Neural cell (in vitro differentiated cells): ENCODE measurements around the gene FAM124B. TPM values are rescaled to one million over a fixed set of nuclear protein-coding genes. Genes with fewer than 3 reads are reported as not detected.

Experiments used
- H2AFZ ChIP-seq: fragments of 200-600, 300-800 bp; sonication (generic), shearing (Covaris generic); 2 replicates; pipeline ENCODE4 v1.6.0; 2014; ENCODE audit warnings: low read depth, mild to moderate bottlenecking, antibody characterized with exemption, low read length, moderate library complexity
- H3F3A ChIP-seq: fragments of 200-600 bp; shearing (Covaris generic); 2 replicates; pipeline ENCODE4 v1.6.1; 2016; ENCODE audit warnings: mild to moderate bottlenecking, moderate library complexity, mixed read lengths, antibody characterized with exemption, low read length; ENCODE audit not compliant: insufficient read depth, poor library complexity, severe bottlenecking
- H3K27ac ChIP-seq: fragments of 200-600, 300-800 bp; sonication (generic), shearing (Covaris generic); 2 replicates; pipeline ENCODE4 v1.5.1; 2014; ENCODE audit warnings: mild to moderate bottlenecking, low read length, moderate library complexity
- H3K27me3 ChIP-seq: fragments of 300-800, 200-600 bp; sonication (generic), shearing (Covaris generic); 2 replicates; pipeline ENCODE4 v1.6.0; 2014; ENCODE audit warnings: mild to moderate bottlenecking, low read depth, low read length, moderate library complexity; ENCODE audit not compliant: insufficient read depth
- H3K36me3 ChIP-seq: fragments of 300-800, 200-600 bp; sonication (generic), shearing (Covaris generic); 2 replicates; pipeline ENCODE4 v1.5.1; 2014; ENCODE audit warnings: mild to moderate bottlenecking, antibody characterized with exemption, low read length, moderate library complexity; ENCODE audit not compliant: insufficient read depth
- H3K4me2 ChIP-seq: fragments of 300-800, 200-600 bp; sonication (generic), shearing (Covaris generic); 2 replicates; pipeline ENCODE4 v1.6.0; 2014; ENCODE audit warnings: mild to moderate bottlenecking, low read length
- H3K4me3 ChIP-seq: fragments of 300-800, 200-600 bp; sonication (generic), shearing (Covaris generic); 2 replicates; pipeline ENCODE4 v1.5.1; 2014; ENCODE audit warnings: mild to moderate bottlenecking, low read length, moderate library complexity
- H3K79me2 ChIP-seq: fragments of 200-600 bp; shearing (Covaris generic); replicated peaks from 2 replicates; pipeline ENCODE4 v1.6.0; 2014; ENCODE audit warnings: mild to moderate bottlenecking, low read length, moderate library complexity; ENCODE audit not compliant: insufficient read depth
- H3K9ac ChIP-seq: fragments of 300-800, 200-600 bp; sonication (generic), shearing (Covaris generic); 2 replicates; pipeline ENCODE4 v1.6.1; 2016; ENCODE audit warnings: mild to moderate bottlenecking, low read length, mixed read lengths
- H3K9me2 ChIP-seq: fragments of 200-600 bp; shearing (Covaris generic); 2 replicates; pipeline ENCODE4 v1.6.1; 2016; ENCODE audit warnings: mild to moderate bottlenecking, low read length, mixed read lengths; ENCODE audit not compliant: insufficient read depth
- H3K9me3 ChIP-seq: fragments of 200-600, 300-800 bp; sonication (generic), shearing (Covaris generic); 2 replicates; pipeline ENCODE4 v1.6.1; 2016; ENCODE audit warnings: mild to moderate bottlenecking, mixed run types, low read length, moderate library complexity, mixed read lengths
- H4K20me1 ChIP-seq: fragments of 200-600 bp; shearing (Covaris generic); 2 replicates; pipeline ENCODE4 v1.6.1; 2016; ENCODE audit warnings: mild to moderate bottlenecking, mixed run types; ENCODE audit not compliant: insufficient read depth
- CTCF ChIP-seq: fragments of 450-650 bp; IDR thresholded peaks from 2 replicates; pipeline ENCODE4 v1.5.1; 2014; ENCODE audit warnings: antibody characterized with exemption, mild to moderate bottlenecking, moderate library complexity; ENCODE audit not compliant: poor library complexity, severe bottlenecking
- EP300 ChIP-seq: fragments of 450-650 bp; conservative IDR thresholded peaks from 2 replicates; pipeline ENCODE4 v1.6.1; 2014; ENCODE audit warnings: antibody characterized with exemption, mild to moderate bottlenecking, moderate library complexity; ENCODE audit not compliant: poor library complexity, severe bottlenecking
- EZH2 ChIP-seq: fragments of 200-600, 300-800 bp; shearing (Covaris generic), sonication (generic); IDR thresholded peaks from 2 replicates; pipeline ENCODE4 v1.6.1; 2014; ENCODE audit warnings: antibody characterized with exemption, low read length, borderline replicate concordance, mild to moderate bottlenecking; ENCODE audit not compliant: insufficient read depth, poor library complexity, severe bottlenecking
- MXI1 ChIP-seq: fragments of 450-650 bp; conservative IDR thresholded peaks from 2 replicates; pipeline ENCODE4 v1.6.1; 2014; ENCODE audit warnings: antibody characterized with exemption, mild to moderate bottlenecking; ENCODE audit not compliant: poor library complexity, severe bottlenecking
- POLR2AphosphoS5 ChIP-seq: IDR thresholded peaks from 2 replicates; pipeline ENCODE4 v1.6.1; 2012
- RAD21 ChIP-seq: fragments of 450-650 bp; conservative IDR thresholded peaks from 2 replicates; pipeline ENCODE4 v1.6.1; 2014; ENCODE audit warnings: antibody characterized with exemption, mild to moderate bottlenecking, moderate library complexity
- REST ChIP-seq: IDR thresholded peaks from 2 replicates; pipeline ENCODE4 v1.6.1; 2012; ENCODE audit warnings: borderline replicate concordance
- TAF1 ChIP-seq: IDR thresholded peaks from 2 replicates; pipeline ENCODE4 v1.6.1; 2012; ENCODE audit warnings: low read depth
- polyA plus RNA-seq: library from polyadenylated mRNA; depleted of rRNA; stranded (reverse); fragments of >200 nt; gene quantifications from 2 replicates; pipeline ENCODE4 v1.2.3, GENCODE V29; 2014

FAM124B gene
- polyA plus RNA-seq, 1 donor from 2014 or later, result not detected

- Histone ChIP-seq H2AFZ (no peak overlapping the region), H3K4me3 (no peak overlapping the region), H3K9me3 (no peaks in the 10 kb centered on the region), H4K20me1 (no peaks in the 10 kb centered on the region), H3K9ac (no peak overlapping the region), H3K4me2 (no peak overlapping the region), H3K36me3 (no peaks in the 10 kb centered on the region), H3F3A (no peaks in the 10 kb centered on the region), H3K27ac (no peak overlapping the region), H3K27me3 (no peaks in the 10 kb centered on the region), H3K79me2 (no peaks in the 10 kb centered on the region), H3K9me2 (no peaks in the 10 kb centered on the region)
- TF ChIP-seq MXI1 (no peak), POLR2AphosphoS5 (no peak), REST (no peak), EZH2 (no peak), RAD21 (no peak), TAF1 (no peak), EP300 (no peak)
Measured at GRCh38 chr2:224392545-224392944, 9.4 kb downstream of the FAM124B start.

- Histone ChIP-seq H3K4me2 (no peak overlapping the region), H3K9ac (no peak overlapping the region), H3F3A (no peaks in the 10 kb centered on the region), H3K79me2 (no peaks in the 10 kb centered on the region), H3K36me3 (no peaks in the 10 kb centered on the region), H3K9me3 (no peaks in the 10 kb centered on the region), H4K20me1 (no peaks in the 10 kb centered on the region), H3K9me2 (no peaks in the 10 kb centered on the region), H3K4me3 (no peak overlapping the region), H2AFZ (no peak overlapping the region), H3K27me3 (no peaks in the 10 kb centered on the region), H3K27ac (no peak overlapping the region)
- no peak for TF ChIP-seq CTCF
- no peak for TF ChIP-seq MXI1
- TF ChIP-seq REST, result no peak
- no peak for TF ChIP-seq EP300
- no peak for TF ChIP-seq POLR2AphosphoS5
- no peak for TF ChIP-seq RAD21
Measured at GRCh38 chr2:224389317-224389716, 12.6 kb downstream of the FAM124B start.
